Stimulated activated memory B cell treated with anti-CD40 and anti-IgM and Interleukin-4, amounts not matched to agents 10 μg/mL and 1 μg/mL and 100 μg/mL, for 72 hours (primary cell): ENCODE data around the gene SH2B2.

ENCODE experiments used
- ATAC-seq: fragments of 150-1000 bp; cut with Tn5 transposase; 2 replicates; pipeline ENCODE4 v1.10.0; 2021
- H3K27ac Mint-ChIP-seq: one replicate; pipeline ENCODE4 v1.8.0; 2022; ENCODE audit warnings: mild to moderate bottlenecking, mixed read lengths
- H3K27me3 Mint-ChIP-seq: one replicate; pipeline ENCODE4 v1.8.0; 2022; ENCODE audit warnings: mixed read lengths
- H3K36me3 Mint-ChIP-seq: one replicate; pipeline ENCODE4 v1.8.0; 2022; ENCODE audit warnings: mixed read lengths
- H3K4me1 Mint-ChIP-seq: one replicate; pipeline ENCODE4 v1.8.0; 2022; ENCODE audit warnings: mixed read lengths
- H3K4me3 Mint-ChIP-seq: one replicate; pipeline ENCODE4 v1.8.0; 2022; ENCODE audit warnings: mild to moderate bottlenecking, moderate library complexity, mixed read lengths
- H3K9me3 Mint-ChIP-seq: one replicate; pipeline ENCODE4 v1.8.0; 2022; ENCODE audit warnings: mixed read lengths

The SH2B2 gene

DNA sequence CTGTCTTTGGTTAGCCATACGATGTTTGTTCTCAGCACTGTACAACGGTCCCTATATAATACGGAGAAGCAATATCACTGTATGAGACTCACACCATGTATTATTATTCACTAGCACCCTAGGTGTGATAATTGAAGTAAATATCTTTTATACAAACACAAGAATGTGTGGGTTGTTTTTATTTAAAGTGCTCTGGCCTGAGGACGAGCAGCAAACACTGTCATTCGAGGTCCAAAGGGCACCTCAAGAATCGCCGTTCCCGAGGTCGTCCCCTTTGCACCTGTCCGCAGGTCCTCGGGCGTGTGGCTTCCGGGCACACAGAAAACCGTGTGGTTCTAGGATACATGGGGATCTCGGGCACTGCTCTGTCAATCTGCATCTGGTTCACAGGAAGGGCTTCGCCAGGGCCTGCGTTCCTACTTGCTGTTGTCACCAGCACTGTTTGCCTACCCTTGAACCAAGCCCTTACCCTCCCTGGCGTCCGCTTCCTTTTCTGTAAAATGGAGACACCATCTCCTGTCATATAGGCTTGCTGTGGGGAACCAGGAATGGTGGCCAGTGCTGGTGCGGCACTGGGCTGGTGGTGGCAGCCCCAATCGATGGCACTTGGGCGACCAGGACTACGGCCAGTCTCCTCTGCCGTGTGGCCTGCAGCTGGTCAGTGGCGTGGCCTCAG lies 28.5 kb upstream of the SH2B2 start:
- H3K4me1 Mint-ChIP-seq: no peaks in the 10 kb centered on the region
- H3K27ac Mint-ChIP-seq: no peak overlapping the region
- ATAC-seq: no peak
- H3K27me3 Mint-ChIP-seq: no peaks in the 10 kb centered on the region
- no peaks in the 10 kb centered on the region for H3K9me3 Mint-ChIP-seq
- no peaks in the 10 kb centered on the region for H3K36me3 Mint-ChIP-seq
- H3K4me3 Mint-ChIP-seq: no peak overlapping the region

DNA sequence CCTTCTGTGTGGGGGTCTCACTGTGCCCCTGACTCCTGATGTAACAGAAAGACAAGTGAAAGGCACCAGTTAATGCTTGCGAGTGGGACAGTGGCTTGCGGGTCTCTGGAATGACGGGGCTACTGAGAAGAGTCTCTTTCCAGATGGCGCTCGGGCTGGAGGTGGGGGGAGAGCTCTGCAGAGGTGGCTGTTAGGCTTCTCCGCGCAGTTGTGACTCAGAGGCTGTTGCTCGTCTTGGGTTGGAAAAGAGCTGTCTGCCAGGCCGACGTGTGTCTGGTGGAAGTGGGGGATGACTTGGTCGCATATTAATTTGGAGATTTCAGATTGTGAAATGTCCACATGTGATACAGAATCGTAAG lies 27.9 kb upstream of the SH2B2 start:
- no peak overlapping the region for H3K27ac Mint-ChIP-seq

GRCh38 chr7:102260856-102261255 lies 25.8 kb upstream of the SH2B2 start:
- no peaks in the 10 kb centered on the region for H3K36me3 Mint-ChIP-seq
- peaks cover under 1% of the 10 kb centered on the region for H3K27me3 Mint-ChIP-seq
- H3K4me3 Mint-ChIP-seq: no peak overlapping the region
- H3K9me3 Mint-ChIP-seq: no peaks in the 10 kb centered on the region
- peaks cover 8% of the 10 kb centered on the region for H3K4me1 Mint-ChIP-seq
- H3K27ac Mint-ChIP-seq: no peak overlapping the region
- no peak for ATAC-seq

More for the DNA sequence above, 27.9 kb upstream of the SH2B2 start:
- Mint-ChIP-seq H3K9me3 (no peaks in the 10 kb centered on the region), H3K27me3 (no peaks in the 10 kb centered on the region), H3K36me3 (no peaks in the 10 kb centered on the region), H3K4me1 (no peaks in the 10 kb centered on the region), H3K4me3 (no peak overlapping the region)
- ATAC-seq: no peak

DNA sequence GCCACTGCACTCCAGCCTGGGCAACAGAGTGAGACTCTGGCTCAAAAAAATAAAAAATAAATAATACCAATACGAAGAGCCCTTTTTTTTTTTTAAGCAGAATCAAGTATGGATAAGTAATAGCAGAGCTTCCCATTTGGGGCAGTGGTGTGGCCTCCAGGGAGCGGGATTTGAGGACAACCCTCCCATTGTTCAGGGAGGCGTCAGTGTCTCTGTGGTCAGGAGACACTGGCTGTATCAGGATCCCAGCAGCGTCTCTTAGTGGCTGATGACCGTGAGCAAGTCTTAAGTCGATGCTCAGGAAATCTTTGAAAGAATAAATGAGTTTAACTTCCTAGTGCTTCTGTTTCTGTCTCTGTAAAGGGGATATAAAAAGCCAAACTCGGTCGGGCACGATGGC lies 25.2 kb upstream of the SH2B2 start:
- Mint-ChIP-seq H3K27me3 (peaks cover 6% of the 10 kb centered on the region), H3K27ac (no peak overlapping the region), H3K36me3 (no peaks in the 10 kb centered on the region), H3K9me3 (no peaks in the 10 kb centered on the region), H3K4me1 (peaks cover 8% of the 10 kb centered on the region), H3K4me3 (no peak overlapping the region)
- no peak for ATAC-seq

GRCh38 chr7:102262546-102262945 lies 24.1 kb upstream of the SH2B2 start:
- H3K27ac Mint-ChIP-seq: no peak overlapping the region
- H3K9me3 Mint-ChIP-seq: no peaks in the 10 kb centered on the region

GRCh38 chr7:102264367-102264891 lies 22.2 kb upstream of the SH2B2 start:
- H3K4me3 Mint-ChIP-seq: no peak overlapping the region
- H3K9me3 Mint-ChIP-seq: no peaks in the 10 kb centered on the region
- H3K27ac Mint-ChIP-seq: peak overlapping the region; percentile 54
- H3K4me1 Mint-ChIP-seq: peaks cover 8% of the 10 kb centered on the region
- H3K27me3 Mint-ChIP-seq: peaks cover 6% of the 10 kb centered on the region
- peak; percentile 75 for ATAC-seq
- no peaks in the 10 kb centered on the region for H3K36me3 Mint-ChIP-seq

More at GRCh38 chr7:102262546-102262945, 24.1 kb upstream of the SH2B2 start:
- peaks cover 6% of the 10 kb centered on the region for H3K27me3 Mint-ChIP-seq
- H3K4me1 Mint-ChIP-seq: peaks cover 8% of the 10 kb centered on the region
- no peak for ATAC-seq
- no peak overlapping the region for H3K4me3 Mint-ChIP-seq
- no peaks in the 10 kb centered on the region for H3K36me3 Mint-ChIP-seq

DNA sequence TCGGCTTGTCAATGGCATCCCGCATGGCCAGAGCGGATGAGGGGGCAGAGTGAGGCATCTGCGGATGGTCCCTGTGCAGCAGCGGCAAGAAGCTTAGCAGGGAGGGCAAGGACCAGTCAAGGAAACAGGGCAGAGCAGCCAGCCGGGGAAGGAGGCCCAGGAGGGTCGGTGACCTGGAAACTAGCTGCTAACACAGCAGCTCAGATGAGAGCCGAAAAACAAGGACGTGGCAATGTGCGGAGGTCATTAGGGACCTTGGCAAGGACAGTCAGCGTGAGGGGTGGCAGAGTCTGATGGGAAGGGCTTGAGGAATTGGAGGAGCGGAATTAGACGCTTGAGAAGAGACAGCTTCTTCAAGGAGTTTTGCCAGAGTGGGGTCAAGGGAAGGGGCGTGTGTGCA lies 20.1 kb upstream of the SH2B2 start:
- ATAC-seq: no peak
- peaks cover 8% of the 10 kb centered on the region for H3K4me1 Mint-ChIP-seq
- no peaks in the 10 kb centered on the region for H3K36me3 Mint-ChIP-seq
- H3K4me3 Mint-ChIP-seq: no peak overlapping the region
- H3K9me3 Mint-ChIP-seq: no peaks in the 10 kb centered on the region
- no peak overlapping the region for H3K27ac Mint-ChIP-seq
- peaks cover 6% of the 10 kb centered on the region for H3K27me3 Mint-ChIP-seq

DNA sequence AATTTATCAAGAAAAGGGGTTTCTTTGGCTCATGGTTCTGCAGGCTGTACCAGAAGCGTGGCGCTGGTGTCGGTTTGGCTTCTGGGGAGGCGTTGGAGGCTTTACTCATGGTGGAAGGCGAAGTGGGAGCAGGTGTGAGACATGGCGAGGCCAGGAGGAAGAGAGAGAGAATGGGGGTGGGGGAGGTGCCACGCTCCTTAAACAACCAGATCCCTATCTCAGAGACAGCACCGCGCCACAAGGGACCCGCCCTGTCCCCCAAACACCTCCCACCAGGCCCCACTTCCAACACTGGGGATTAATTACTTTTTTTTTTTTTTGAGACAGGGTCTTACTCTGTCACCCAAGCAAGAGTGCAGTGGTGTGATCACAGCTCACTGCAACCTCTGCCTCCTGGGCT lies 18.0 kb upstream of the SH2B2 start:
- no peak overlapping the region for H3K27ac Mint-ChIP-seq
- no peak for ATAC-seq
- H3K4me3 Mint-ChIP-seq: no peak overlapping the region
- H3K9me3 Mint-ChIP-seq: no peaks in the 10 kb centered on the region
- peaks cover 6% of the 10 kb centered on the region for H3K27me3 Mint-ChIP-seq
- peaks cover 14% of the 10 kb centered on the region for H3K4me1 Mint-ChIP-seq
- no peaks in the 10 kb centered on the region for H3K36me3 Mint-ChIP-seq

GRCh38 chr7:102270178-102270887 lies 16.3 kb upstream of the SH2B2 start:
- Mint-ChIP-seq H3K4me3 (no peak overlapping the region), H3K27me3 (peaks cover 6% of the 10 kb centered on the region), H3K4me1 (peaks cover 6% of the 10 kb centered on the region), H3K9me3 (no peaks in the 10 kb centered on the region), H3K36me3 (no peaks in the 10 kb centered on the region), H3K27ac (no peak overlapping the region)
- ATAC-seq: no peak

- Mint-ChIP-seq H3K4me3 (no peak overlapping the region), H3K4me1 (peaks cover 6% of the 10 kb centered on the region), H3K27me3 (peaks cover 1% of the 10 kb centered on the region), H3K27ac (no peak overlapping the region), H3K36me3 (no peaks in the 10 kb centered on the region), H3K9me3 (no peaks in the 10 kb centered on the region)
- no peak for ATAC-seq
Observed at GRCh38 chr7:102271158-102271798, 15.4 kb upstream of the SH2B2 start.

- H3K9me3 Mint-ChIP-seq: no peaks in the 10 kb centered on the region
- H3K36me3 Mint-ChIP-seq: no peaks in the 10 kb centered on the region
- no peaks in the 10 kb centered on the region for H3K27me3 Mint-ChIP-seq
- H3K4me1 Mint-ChIP-seq: peaks cover 6% of the 10 kb centered on the region
- H3K4me3 Mint-ChIP-seq: no peak overlapping the region
- no peak overlapping the region for H3K27ac Mint-ChIP-seq
- ATAC-seq: peak; percentile 85
Observed at GRCh38 chr7:102272075-102272916, 14.4 kb upstream of the SH2B2 start.

- no peaks in the 10 kb centered on the region for H3K36me3 Mint-ChIP-seq
- H3K4me1 Mint-ChIP-seq: peaks cover 6% of the 10 kb centered on the region
- no peak overlapping the region for H3K4me3 Mint-ChIP-seq
- H3K9me3 Mint-ChIP-seq: no peaks in the 10 kb centered on the region
- no peak overlapping the region for H3K27ac Mint-ChIP-seq
- H3K27me3 Mint-ChIP-seq: no peaks in the 10 kb centered on the region
- no peak for ATAC-seq
Observed at GRCh38 chr7:102272917-102273748, 13.5 kb upstream of the SH2B2 start.

GRCh38 chr7:102273749-102274712 lies 12.6 kb upstream of the SH2B2 start:
- no peak for ATAC-seq
- Mint-ChIP-seq H3K27ac (no peak overlapping the region), H3K36me3 (no peaks in the 10 kb centered on the region), H3K4me3 (no peak overlapping the region), H3K4me1 (peaks cover 7% of the 10 kb centered on the region), H3K27me3 (no peaks in the 10 kb centered on the region), H3K9me3 (no peaks in the 10 kb centered on the region)
